MM.1S (cell line): Measurements from ENCODE around the gene GAB2.

ENCODE experiments used
- EZH2 ChIP-seq: fragments of 300-600 bp; sonication (generic); optimal IDR thresholded peaks from 2 replicates; pipeline ENCODE3; 2017; ENCODE audit warnings: low read depth, mild to moderate bottlenecking, antibody characterized with exemption, low read length, mixed read lengths
- EZH2phosphoT487 ChIP-seq: fragments of 300-600 bp; sonication (generic); IDR thresholded peaks from 2 replicates; pipeline ENCODE4 v1.6.1; 2018; ENCODE audit warnings: antibody characterized with exemption, low read length
- TF ChIP-seq, protein P1 (sequence below): fragments of 300-600 bp; sonication (generic); IDR thresholded peaks from 2 replicates; pipeline ENCODE4 v1.5.1; 2016; ENCODE audit warnings: antibody characterized with exemption, low read length, mixed read lengths

DNA sequence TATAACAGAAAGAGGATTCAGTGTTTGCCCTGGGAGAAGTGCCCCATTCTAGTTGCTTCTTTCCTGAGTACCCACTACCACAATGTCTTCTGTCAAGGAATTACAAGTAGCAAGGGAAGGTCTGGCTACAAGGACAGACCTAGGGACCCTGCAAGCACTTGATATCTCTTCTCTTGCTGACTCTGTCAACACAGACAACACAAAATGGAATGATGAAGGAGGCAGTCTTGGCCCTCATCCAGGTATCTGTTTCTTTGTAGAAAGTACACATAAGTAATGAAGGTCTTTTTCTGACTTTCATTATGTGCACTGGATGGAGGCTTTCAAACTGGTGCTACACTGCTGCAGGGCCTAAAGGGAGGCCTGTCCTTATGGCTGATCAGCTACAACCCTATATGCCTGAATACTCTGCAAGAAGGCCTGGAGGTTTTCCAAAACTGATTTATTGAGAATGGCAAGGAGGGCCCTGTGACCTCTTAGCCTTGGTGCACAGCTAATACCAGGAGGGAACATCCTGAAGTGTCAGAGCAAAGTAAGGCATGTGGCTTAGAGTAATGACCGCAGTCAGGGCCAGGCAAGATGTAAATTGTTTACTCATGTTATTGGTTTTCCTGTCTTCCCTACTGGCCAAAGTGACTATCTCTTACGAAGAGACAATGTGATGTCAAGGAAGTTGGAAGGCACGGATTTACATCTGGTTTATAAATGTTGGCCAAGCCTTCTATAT, 31.2 kb downstream of the GAB2 start:
- TF ChIP-seq, protein P1, sequence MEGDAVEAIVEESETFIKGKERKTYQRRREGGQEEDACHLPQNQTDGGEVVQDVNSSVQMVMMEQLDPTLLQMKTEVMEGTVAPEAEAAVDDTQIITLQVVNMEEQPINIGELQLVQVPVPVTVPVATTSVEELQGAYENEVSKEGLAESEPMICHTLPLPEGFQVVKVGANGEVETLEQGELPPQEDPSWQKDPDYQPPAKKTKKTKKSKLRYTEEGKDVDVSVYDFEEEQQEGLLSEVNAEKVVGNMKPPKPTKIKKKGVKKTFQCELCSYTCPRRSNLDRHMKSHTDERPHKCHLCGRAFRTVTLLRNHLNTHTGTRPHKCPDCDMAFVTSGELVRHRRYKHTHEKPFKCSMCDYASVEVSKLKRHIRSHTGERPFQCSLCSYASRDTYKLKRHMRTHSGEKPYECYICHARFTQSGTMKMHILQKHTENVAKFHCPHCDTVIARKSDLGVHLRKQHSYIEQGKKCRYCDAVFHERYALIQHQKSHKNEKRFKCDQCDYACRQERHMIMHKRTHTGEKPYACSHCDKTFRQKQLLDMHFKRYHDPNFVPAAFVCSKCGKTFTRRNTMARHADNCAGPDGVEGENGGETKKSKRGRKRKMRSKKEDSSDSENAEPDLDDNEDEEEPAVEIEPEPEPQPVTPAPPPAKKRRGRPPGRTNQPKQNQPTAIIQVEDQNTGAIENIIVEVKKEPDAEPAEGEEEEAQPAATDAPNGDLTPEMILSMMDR, result no peak
- TF ChIP-seq EZH2 (no peak), EZH2phosphoT487 (no peak)
